ENCODE measurements around the gene HUS1B. TPM values are rescaled to one million over a fixed set of nuclear protein-coding genes. Genes with fewer than 3 reads are reported as not detected.
"Not testable (repeated sequence)": the region's sequence is repeated elsewhere in the genome, so short reads cannot be mapped to it uniquely, and the experiment has no call there.

Gene HUS1B
- total RNA-seq, 1 donor from 2014 or later = 1.1 TPM

GRCh38 chr6:678520-678919 lies 21.6 kb upstream of the HUS1B start:
- DNase-seq = no peak

- DNase-seq = no peak
Measured at GRCh38 chr6:677919-678318, 21.0 kb upstream of the HUS1B start.

- DNase-seq = no peak
Measured at GRCh38 chr6:674956-675355, 18.1 kb upstream of the HUS1B start.

- DNase-seq = no peak
Measured at GRCh38 chr6:674406-674805, 17.5 kb upstream of the HUS1B start.

- DNase-seq = no peak
Measured at GRCh38 chr6:667253-667927, 10.5 kb upstream of the HUS1B start.

GRCh38 chr6:665403-666267 lies 8.7 kb upstream of the HUS1B start:
- no peak for DNase-seq

GRCh38 chr6:663788-664187 lies 6.9 kb upstream of the HUS1B start:
- DNase-seq = not testable (repeated sequence)

GRCh38 chr6:659716-660581 lies 3.0 kb upstream of the HUS1B start:
- DNase-seq = no peak

- no peak for DNase-seq
Measured at GRCh38 chr6:658244-658643, 1.3 kb upstream of the HUS1B start.

- no peak for DNase-seq
Measured at GRCh38 chr6:657743-658142, 843 bp upstream of the HUS1B start.

GRCh38 chr6:654136-654535 lies 2.8 kb downstream of the HUS1B start:
- no peak for DNase-seq

GRCh38 chr6:652865-653264 lies 4.0 kb downstream of the HUS1B start:
- DNase-seq = no peak

GRCh38 chr6:650098-650497 lies 6.8 kb downstream of the HUS1B start:
- no peak for DNase-seq

- no peak for DNase-seq
Measured at GRCh38 chr6:642805-643204, 14.1 kb downstream of the HUS1B start.

- no peak for DNase-seq
Measured at GRCh38 chr6:641225-641985, 15.5 kb downstream of the HUS1B start.

GRCh38 chr6:636488-636887 lies 20.4 kb downstream of the HUS1B start:
- DNase-seq = no peak

GRCh38 chr6:635233-635632 lies 21.7 kb downstream of the HUS1B start:
- DNase-seq = no peak

- no peak for DNase-seq
Measured at GRCh38 chr6:633611-634010, 23.3 kb downstream of the HUS1B start.

GRCh38 chr6:628766-629165 lies 28.1 kb downstream of the HUS1B start:
- no peak for DNase-seq

GRCh38 chr6:626236-626635 lies 30.7 kb downstream of the HUS1B start:
- no peak for DNase-seq

- DNase-seq = no peak
Measured at GRCh38 chr6:624979-625378, 31.9 kb downstream of the HUS1B start.

GRCh38 chr6:622462-622861 lies 34.4 kb downstream of the HUS1B start:
- DNase-seq = no peak

Measured in skin of body (tissue), 2 donors.